ENCODE data around the gene RNF186. TPM values are rescaled to one million over a fixed set of nuclear protein-coding genes. Genes with fewer than 3 reads are reported as not detected.
"Not testable (repeated sequence)": the region's sequence is repeated elsewhere in the genome, so short reads cannot be mapped to it uniquely, and the experiment has no call there.

The RNF186 gene, protein sequence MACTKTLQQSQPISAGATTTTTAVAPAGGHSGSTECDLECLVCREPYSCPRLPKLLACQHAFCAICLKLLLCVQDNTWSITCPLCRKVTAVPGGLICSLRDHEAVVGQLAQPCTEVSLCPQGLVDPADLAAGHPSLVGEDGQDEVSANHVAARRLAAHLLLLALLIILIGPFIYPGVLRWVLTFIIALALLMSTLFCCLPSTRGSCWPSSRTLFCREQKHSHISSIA
- under 1 TPM in 3 of 5 donors, not detected in 2; 0.09 to 0.19 (median 0.14) TPM for polyA plus RNA-seq (ENCODE audit: insufficient read depth in 1 of 5, insufficient read length in 5 of 5, low replicate concordance in 1 of 5)
- long read RNA-seq, donor 1 = 0 reads
- long read RNA-seq, donor 2 = 0 reads
- long read RNA-seq, donor 3 = 0 reads
- long read RNA-seq, donor 4 = 0 reads
- long read RNA-seq, donor 5 = 0 reads
- long read RNA-seq, donor 6 = 0 reads
- long read RNA-seq, donor 7, partial matches to known transcripts = 0 of 1 reads
- long read RNA-seq, donor 7, other reads (novel, unspliced or antisense) = 0 of 1 reads
- long read RNA-seq, donor 8 = 0 reads

DNA sequence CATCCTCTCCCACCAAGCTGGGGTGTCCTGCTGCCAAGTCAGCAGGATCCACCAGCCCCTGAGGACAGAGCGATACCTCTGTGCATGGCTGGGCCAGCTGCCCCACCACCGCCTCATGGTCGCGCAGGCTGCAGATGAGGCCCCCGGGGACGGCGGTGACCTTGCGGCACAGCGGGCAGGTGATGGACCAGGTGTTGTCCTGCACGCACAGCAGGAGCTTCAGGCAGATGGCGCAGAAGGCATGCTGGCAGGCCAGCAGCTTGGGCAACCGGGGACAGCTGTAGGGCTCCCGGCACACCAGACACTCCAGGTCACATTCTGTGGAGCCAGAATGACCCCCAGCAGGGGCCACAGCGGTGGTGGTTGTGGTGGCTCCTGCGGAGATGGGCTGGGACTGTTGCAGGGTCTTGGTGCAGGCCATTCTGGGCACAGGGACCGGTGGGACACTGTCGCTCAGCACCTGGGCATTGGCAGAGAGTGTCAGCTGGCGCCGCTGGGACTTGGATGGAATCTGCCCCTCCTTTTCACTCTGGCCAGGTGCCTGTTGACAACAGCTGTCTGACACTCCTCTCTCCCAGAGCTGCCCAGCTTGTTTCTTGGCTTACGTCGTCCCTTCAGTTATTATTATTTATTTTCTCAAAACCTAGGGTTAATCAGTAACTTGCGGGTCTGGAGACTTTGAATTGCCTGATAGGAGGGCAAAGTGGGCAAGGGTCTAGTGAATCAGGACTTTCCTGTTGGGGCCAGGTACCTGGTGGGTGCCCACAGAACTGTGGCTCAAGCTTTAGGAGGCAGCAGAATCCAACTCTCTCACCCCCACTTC lies at the start of gene RNF186:
TSS of gene RNF186 (minus strand) at position 603 of the 823 bp plus-strand sequence. CDS start at position 421, 182 bp downstream.
- DNase-seq = peak; percentile 62 to 66

DNA sequence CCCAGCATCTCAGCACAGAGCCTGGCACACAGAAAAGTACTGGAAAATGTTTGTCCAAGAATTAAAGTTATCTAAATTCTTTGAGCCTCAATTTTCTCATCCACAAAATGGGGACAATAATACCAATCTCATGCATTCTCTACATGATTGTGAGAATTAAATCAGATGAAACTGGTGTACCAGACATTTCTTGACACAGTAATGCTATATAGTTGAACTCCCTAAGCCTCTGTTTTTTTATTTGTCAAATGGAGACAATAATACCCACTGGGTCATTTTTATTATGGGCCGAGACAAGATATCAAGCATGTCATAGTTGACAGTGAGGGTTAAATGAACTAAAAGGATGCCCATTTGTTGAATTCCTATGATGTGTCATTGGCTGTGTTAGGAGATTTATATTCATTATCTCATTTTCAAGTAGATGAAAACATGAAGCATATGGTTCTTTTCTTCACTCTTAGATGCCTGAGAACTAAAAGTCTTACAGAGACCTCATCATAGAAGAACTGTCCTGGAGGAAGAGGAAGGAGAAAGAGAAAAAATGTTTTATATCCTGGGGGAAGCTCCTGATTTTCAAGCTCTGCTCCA lies 49.6 kb upstream of the RNF186 start:
- no peak for DNase-seq

DNA sequence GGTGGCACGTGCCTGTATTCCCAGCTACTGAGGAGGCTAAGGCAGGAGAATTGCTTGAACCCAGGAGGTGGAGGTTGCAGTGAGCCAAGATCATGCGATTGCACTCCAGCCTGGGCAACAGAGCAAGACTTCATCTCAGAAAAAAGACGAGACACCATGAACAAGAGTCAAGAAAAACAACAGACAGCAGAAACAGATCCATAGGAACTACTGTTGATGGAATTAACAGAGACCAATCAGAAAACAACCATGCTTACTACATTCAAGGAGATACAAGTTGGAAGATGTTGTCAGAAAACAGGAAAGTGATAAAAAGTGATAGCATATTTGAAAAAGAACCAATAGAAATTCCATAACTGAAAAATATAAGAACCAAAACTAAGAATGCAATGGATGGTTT lies 47.9 kb upstream of the RNF186 start:
- DNase-seq = no peak

DNA sequence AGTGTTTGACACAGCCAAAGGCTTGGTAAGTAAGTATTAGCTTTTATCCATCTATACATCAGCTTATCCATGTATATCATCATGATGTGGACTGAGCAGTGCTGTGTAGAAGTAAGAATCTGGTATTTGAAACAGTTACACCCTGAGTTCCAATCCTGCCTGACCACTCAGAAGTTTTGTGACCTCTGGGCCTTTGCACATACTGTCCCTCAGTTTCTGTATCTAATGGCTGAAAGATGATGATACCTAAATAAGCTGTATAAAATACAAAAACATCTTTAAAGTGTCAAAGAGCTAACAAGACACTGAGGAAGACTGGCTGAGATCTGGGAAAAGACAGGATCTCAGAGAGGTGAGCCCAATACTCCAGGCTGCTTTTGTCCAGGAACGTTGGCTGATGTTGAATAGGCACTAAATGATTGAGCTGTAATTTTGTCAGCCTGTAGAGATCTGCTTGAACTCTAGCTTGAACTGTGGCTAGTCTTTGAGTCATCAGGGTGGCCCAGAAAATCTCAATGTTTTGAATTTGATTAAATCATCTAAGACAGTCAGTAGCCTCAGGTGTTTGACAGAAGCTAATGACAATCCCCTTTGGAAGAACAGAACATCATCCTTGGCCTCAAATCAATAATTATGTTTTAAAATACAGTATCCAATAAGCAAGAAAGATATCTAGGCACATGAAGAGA lies 46.9 kb upstream of the RNF186 start:
- DNase-seq = no peak

DNA sequence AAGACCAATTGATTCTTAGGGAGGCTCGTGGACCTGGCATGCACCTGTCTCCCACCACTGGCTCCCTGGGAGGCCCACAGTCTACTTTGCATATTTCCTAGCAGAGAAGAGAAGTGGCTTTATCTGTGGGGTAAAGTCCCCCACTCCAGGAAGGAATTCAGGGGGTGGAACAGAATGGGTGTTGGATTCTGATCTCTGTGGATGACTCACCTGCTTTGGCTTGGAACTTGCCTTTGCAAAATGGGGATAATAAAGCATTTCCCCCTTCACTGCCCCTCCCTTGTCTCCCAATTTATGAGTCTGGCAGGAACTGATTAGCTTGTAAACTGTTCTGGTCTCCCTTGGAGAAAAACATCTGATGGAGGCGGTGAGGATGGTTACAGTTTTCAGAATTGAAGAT lies 46.0 kb upstream of the RNF186 start:
- DNase-seq = no peak

DNA sequence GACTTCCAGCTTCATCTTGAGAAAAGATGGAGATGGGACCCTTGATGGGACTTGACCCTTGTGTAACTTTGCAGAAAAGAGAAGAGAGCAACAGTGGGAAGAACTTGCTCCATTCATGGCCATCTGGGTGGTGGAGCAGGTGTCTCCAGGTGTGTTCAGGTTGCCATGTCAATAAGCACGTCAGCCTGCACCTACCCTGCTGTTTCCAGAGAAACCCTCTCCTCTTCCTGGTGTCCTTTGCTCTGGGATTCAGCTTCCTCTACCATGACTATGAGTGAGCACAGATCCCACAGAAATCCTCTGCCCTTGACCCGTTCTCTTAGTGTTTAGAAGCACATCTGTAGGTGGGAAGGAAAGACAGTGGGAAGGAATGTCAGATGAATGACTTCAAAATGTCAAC lies 45.3 kb upstream of the RNF186 start:
- DNase-seq = no peak

DNA sequence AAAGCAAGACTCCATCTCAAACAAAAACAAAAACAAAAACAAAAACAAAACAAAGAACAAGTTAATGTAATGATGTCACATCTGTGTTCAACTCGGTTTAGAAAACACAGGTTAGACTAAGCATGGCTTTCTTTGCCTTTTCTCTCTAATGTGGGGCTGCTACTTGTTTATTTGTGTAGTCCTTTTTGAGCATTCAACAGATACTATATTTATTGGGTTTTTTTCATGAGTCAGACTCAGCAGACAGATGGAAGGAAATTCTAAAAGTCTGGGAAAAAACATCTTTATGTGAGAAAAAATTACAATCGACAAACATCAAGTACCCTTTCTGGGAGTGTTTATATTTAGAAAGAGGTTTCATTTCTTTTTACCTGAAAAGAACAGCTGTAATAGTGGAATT lies 44.8 kb upstream of the RNF186 start:
- DNase-seq = no peak

DNA sequence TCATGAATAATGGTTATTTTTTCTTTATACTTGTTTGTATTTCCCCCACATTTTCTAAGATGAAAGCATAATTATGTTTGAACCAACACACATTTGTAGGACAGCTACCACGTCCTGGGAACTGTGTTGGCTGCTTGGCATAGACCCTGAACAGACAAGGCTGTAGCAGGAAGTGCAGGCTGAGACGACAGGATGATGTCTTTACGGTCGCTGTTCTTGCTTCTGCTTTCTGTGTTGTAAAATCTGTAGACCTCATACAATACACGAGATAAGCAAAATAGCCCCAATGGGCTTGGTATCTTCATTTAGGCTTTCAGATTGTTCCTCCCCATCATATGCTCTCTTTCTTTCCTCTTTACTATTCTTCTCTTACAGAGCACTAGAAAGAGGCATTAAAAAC lies 43.8 kb upstream of the RNF186 start:
- no peak for DNase-seq

DNA sequence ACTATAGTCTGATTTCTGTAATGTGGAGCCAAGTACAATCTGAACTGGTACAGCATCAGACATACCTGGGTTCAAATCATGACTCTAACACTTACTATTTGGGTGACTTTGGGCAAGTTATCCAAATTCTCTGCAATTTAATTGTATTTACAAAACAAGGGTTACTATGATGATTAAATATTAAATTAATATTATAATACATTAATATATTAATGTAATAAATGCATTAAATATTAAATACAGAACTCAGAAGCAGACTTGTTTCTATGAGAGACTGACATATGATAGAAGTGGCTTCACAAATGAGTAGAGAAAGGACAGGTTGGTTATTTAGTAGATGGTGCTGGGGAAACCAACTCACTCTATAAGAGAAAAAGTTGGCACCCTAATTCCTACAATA lies 39.8 kb upstream of the RNF186 start:
- no peak for DNase-seq

DNA sequence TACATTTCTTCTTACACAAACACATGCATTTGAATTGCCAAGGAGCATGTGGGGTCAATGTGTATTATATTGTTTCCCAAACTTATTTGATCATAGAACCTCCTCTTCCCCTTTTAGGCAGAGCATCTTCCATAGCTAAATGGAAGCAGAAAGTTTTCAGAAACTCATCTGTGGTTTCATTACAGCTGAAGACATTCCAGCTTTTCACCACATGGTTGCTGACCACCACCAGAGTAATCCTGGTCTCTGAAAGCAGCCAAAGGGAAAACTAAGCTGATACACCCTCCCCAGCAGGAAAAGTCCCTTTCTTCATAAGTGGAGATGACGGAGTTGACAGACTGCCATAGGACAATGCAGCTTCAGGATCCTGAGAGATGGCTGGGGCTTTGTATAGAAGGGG lies 37.0 kb upstream of the RNF186 start:
- DNase-seq = no peak

DNA sequence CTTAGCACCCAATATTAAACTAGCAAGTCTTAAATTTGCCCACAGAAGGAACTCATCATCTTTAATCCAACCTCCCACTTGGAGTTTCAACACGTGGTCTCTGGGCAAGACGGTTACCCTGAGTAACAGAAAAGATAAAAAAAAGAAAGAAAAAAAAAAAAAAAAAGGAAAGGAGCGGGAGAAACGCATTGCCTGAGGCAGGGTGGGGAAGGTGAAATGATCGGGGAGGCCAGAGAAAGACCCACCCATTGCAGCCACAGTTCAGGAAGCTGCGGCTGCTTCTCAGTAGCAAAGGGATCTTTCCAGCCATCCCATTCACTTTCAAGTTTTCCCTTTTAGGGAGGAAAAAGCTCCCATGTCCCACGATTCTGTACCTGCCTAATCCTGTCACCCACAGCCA lies 35.1 kb upstream of the RNF186 start:
- no peak for DNase-seq

DNA sequence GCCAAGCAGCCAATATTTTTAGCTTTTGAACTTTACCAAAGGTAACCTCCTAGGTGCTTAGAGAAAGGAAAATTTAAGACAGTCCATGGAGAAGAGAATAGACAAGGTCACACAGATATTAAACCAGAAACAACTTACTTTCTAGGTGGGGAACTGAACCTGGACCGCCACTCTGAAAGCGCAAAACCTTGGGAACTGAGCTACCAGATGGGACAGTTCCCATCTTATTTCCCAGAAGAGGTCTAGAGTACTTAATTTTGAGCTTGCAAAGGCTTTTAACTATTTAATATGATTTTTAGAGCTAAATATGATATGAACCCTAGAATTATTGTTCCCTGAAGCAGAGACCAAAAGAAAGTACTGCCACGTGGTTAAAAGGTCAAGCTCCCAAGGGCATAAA lies 34.2 kb upstream of the RNF186 start:
- DNase-seq = not testable (repeated sequence)

DNA sequence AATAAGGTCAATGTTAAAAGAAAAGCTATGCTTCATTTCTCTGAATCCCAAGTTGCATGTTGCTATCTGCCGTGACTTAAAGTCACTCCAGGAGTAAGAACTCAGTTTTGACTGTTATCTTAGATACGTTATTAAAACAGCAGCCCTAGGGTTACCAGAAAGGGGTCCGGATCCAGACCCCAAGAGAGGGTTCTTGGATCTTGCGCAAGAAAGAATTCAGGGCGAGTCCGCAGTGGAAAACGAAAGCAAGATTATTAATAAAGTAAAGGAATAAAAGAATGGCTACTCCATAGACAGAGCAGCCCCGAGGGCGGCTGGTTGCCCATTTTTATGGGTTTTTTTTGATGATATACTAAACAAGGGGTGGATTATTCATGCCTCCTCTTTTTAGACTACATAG lies 32.3 kb upstream of the RNF186 start:
- DNase-seq = not testable (repeated sequence)

DNA sequence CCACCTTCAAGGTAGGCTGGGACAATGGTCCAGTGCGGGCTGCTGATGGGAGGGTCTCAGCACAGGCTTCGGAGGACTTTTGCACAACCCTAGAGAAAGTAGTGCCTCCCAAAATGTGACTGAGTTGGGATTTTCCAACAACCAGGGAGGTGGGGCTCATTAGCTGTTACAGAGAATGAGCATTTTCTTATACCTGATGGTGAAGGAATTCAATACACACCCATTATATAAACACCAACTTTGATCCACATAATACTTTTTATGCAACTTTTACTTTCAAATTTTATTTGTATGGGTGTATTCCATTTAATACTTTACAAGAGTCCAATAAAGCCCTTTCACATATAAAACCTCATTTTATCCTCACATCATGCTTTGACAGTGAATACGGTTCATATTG lies 31.3 kb upstream of the RNF186 start:
- no peak for DNase-seq

DNA sequence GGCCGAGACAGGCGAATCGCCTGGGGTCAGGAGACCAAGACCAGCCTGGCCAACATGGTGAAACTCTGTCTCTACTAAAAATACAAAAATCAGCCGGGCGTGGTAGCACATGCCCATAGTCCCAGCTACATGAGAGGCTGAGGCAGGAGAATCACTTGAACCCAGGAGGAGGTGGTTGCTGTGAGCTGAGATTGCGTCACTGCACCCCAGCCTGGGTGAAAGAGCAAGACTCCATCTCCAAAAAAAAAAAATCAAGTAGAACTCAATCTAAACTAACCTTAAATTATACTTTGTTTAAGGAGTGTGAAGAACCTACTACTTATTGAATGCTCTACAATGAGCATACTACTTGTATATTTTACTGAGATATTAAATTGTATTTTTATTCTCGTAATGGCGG lies 30.5 kb upstream of the RNF186 start:
- DNase-seq = no peak

DNA sequence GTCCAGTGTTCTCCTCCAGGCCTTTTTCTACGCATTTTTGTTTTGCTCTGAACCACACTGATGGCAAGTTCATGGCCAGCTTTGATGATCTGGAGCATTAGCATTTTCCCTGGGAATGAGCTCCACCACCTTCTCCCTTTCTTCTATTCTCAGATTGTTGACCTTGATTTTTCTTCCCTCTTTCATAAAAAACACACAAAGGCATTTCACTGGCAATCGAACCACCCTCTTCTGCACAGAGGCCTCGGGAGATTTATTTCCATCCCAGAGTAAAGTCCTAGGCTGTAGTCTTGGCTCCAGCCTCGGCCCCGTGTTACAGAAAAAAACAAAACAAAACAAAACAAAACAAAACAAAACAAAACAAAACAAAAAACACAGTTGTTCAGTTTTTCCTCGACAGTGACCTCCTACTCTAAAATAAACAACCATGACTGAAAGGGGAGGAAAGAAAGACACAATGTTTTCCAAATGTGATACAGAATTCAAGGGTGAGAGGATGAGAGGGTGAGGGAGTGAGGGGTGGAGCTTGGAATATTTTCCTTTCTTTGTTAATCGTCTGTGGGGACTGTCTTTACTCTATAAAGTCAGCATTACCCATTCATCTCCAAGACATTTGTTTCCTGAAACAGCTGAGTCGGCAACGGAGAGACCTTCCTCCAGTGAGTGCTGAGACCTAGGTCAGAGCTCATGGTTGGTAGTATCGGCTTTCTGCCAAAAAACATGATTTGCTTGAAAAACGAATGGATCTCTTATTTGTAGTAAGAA lies 29.8 kb upstream of the RNF186 start:
- no peak for DNase-seq

DNA sequence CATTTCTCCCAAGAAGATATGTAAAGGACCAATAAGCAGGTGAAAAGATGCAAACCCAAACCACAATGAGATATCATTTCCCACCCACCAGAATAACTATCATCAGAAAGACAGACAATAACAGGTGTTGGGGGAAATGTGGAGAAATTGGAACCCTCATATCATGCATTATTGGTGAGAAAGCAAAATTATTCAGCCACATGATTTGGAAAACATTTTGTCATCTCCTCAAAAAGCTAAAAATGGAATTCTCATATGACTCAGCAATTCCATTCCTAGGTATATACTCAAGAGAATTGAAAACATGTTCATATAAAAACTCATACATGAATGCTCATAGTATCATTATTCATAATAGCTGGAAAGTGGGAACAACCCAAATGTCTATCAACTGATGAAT lies 25.1 kb upstream of the RNF186 start:
- DNase-seq = no peak

DNA sequence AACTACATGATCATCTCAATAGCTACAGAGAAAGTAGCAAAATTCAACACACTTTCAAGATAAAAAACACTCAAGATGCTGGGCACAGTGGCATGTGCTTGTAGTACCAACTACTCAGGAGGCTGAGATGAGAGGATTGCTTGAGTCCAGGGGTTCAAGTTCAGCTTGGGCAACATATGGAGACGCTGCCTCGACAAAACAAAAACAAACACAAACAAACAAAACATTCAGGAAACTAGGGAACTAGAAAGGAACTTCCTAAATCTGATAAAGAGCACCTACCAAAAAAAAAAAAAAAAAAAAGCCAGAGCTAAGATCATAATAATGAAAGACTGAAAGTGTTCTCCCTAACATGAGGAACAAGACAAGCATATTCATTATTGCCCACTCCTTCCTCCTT lies 22.8 kb upstream of the RNF186 start:
- DNase-seq = no peak

DNA sequence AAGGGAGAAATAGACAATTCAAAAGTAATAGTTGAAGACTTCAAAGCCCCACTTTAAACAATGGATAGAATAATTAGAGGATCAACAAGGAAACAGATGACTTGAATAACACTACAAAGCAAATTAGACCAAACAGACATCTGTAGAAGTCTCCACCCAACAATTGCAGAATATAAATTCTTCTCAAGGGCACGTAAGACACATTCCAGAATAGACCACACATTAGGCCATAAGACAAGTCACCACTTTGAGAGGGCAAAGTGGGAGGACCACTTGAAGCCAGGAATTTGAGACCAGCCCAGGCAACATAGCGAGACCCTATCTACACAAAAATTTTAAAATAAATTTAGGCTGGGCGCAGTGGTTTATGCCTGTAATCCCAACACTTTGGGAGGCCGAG lies 20.5 kb upstream of the RNF186 start:
- no peak for DNase-seq

DNA sequence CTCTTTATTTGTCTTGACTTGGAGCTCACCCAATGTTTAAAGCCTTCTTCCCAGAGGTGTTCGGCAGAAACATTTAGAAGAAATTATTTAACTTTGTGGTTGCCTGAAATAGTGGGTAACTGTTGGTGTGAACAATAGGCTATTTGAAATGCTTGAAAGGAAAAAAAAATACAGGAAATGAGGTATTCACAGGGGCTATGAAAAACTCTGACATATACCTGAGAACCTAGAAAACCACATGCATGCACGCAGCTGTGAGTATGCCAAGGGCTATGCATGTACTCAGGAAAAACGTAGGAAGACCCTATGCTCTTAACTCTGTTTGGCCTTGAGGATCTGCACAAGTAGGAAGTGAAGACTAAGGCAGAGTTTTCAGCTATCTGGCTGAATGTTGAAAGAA lies 16.4 kb upstream of the RNF186 start:
- DNase-seq = no peak

DNA sequence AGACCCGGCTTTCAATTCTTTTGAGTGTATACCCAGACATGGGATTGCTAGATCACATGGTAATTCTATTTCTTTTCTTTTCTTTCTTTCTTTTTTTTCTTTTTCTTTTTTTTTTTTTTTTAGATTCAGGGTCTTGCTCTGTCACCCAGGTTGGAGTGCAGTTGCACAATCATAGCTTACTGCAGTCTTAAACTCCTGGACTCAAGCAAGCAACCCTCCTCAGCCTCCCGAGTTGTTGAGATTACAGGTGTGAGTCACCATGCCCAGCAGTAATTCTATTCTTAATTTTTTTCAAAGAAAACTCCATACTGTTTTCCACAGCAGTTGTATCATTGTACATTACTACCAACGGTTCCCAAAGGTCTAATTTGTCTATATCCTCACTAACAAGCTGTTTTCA lies 13.5 kb upstream of the RNF186 start:
- DNase-seq = no peak
